ENCODE results near the gene AGPAT3. TPM values are rescaled to one million over a fixed set of nuclear protein-coding genes. Genes with fewer than 3 reads are reported as not detected.

Gene AGPAT3
- total RNA-seq, 1 experiment from 2014 or later: 14.7 TPM

GRCh38 chr21:43979654-43980053 lies 114.6 kb downstream of the AGPAT3 start:
- DNase-seq (ENCODE audit: low spot score): no peak
- in situ Hi-C loops (cut with HindIII; ENCODE audit: low sequenced_read_pairs): no loop called here

- in situ Hi-C loops (cut with HindIII; ENCODE audit: low sequenced_read_pairs): no loop called here
- no peak for DNase-seq (ENCODE audit: low spot score)
Measured at GRCh38 chr21:43981151-43981870, 116.3 kb downstream of the AGPAT3 start.

GRCh38 chr21:43981871-43982210 lies 116.8 kb downstream of the AGPAT3 start:
- no peak for DNase-seq (ENCODE audit: low spot score)
- in situ Hi-C loops (cut with HindIII; ENCODE audit: low sequenced_read_pairs): no loop called here

- no peak for DNase-seq (ENCODE audit: low spot score)
- in situ Hi-C loops (cut with HindIII; ENCODE audit: low sequenced_read_pairs): no loop called here
Measured at GRCh38 chr21:43982489-43983078, 117.6 kb downstream of the AGPAT3 start.

- DNase-seq (ENCODE audit: low spot score): no peak
- in situ Hi-C loops (cut with HindIII; ENCODE audit: low sequenced_read_pairs): no loop called here
Measured at GRCh38 chr21:43983390-43983789, 118.4 kb downstream of the AGPAT3 start.

- in situ Hi-C loops (cut with HindIII; ENCODE audit: low sequenced_read_pairs): no loop called here
- DNase-seq (ENCODE audit: low spot score): no peak
Measured at GRCh38 chr21:43983860-43984420, 118.9 kb downstream of the AGPAT3 start.

- in situ Hi-C loops (cut with HindIII; ENCODE audit: low sequenced_read_pairs): no loop called here
- no peak for DNase-seq (ENCODE audit: low spot score)
Measured at GRCh38 chr21:43984905-43985689, 120.1 kb downstream of the AGPAT3 start.

GRCh38 chr21:43985690-43986251 lies 120.7 kb downstream of the AGPAT3 start:
- in situ Hi-C loops (cut with HindIII; ENCODE audit: low sequenced_read_pairs): no loop called here
- DNase-seq (ENCODE audit: low spot score): no peak

- in situ Hi-C loops (cut with HindIII; ENCODE audit: low sequenced_read_pairs): no loop called here
- DNase-seq (ENCODE audit: low spot score): no peak
Measured at GRCh38 chr21:43986544-43987451, 121.8 kb downstream of the AGPAT3 start.

GRCh38 chr21:43987509-43987908 lies 122.5 kb downstream of the AGPAT3 start:
- no peak for DNase-seq (ENCODE audit: low spot score)
- in situ Hi-C loops (cut with HindIII; ENCODE audit: low sequenced_read_pairs): no loop called here

- DNase-seq (ENCODE audit: low spot score): no peak
- in situ Hi-C loops (cut with HindIII; ENCODE audit: low sequenced_read_pairs): no loop called here
Measured at GRCh38 chr21:43988016-43988415, 123.0 kb downstream of the AGPAT3 start.

GRCh38 chr21:43988506-43989230 lies 123.6 kb downstream of the AGPAT3 start:
- in situ Hi-C loops (cut with HindIII; ENCODE audit: low sequenced_read_pairs): no loop called here

GRCh38 chr21:43989401-43989800 lies 124.4 kb downstream of the AGPAT3 start:
- in situ Hi-C loops (cut with HindIII; ENCODE audit: low sequenced_read_pairs): no loop called here
- DNase-seq (ENCODE audit: low spot score): no peak

More at GRCh38 chr21:43988506-43989230, 123.6 kb downstream of the AGPAT3 start:
- no peak for DNase-seq (ENCODE audit: low spot score)

GRCh38 chr21:43991447-43991991 lies 126.5 kb downstream of the AGPAT3 start:
- in situ Hi-C loops (cut with HindIII; ENCODE audit: low sequenced_read_pairs): no loop called here
- DNase-seq (ENCODE audit: low spot score): no peak

- DNase-seq (ENCODE audit: low spot score): no peak
- in situ Hi-C loops (cut with HindIII; ENCODE audit: low sequenced_read_pairs): no loop called here
Measured at GRCh38 chr21:43992121-43992520, 127.1 kb downstream of the AGPAT3 start.

- DNase-seq (ENCODE audit: low spot score): no peak
- in situ Hi-C loops (cut with HindIII; ENCODE audit: low sequenced_read_pairs): no loop called here
Measured at GRCh38 chr21:43993420-43993934, 128.5 kb downstream of the AGPAT3 start.

GRCh38 chr21:43994085-43994484 lies 129.1 kb downstream of the AGPAT3 start:
- no peak for DNase-seq (ENCODE audit: low spot score)
- in situ Hi-C loops (cut with HindIII; ENCODE audit: low sequenced_read_pairs): no loop called here

GRCh38 chr21:43994646-43995045 lies 129.6 kb downstream of the AGPAT3 start:
- in situ Hi-C loops (cut with HindIII; ENCODE audit: low sequenced_read_pairs): no loop called here

More at GRCh38 chr21:43994646-43995045, 129.6 kb downstream of the AGPAT3 start:
- no peak for DNase-seq (ENCODE audit: low spot score)

Data from G401 (cell line).